HCT116 (cell line): ENCODE results near the gene EPG5. TPM values are rescaled to one million over a fixed set of nuclear protein-coding genes. Genes with fewer than 3 reads are reported as not detected.

Experiments used
- ATAC-seq: fragments of 200-7000 bp; cut with Tn5 transposase; 2 replicates; pipeline ENCODE4 v1.9.1; 2020; ENCODE audit warnings: mild to moderate bottlenecking, moderate library complexity
- Bru-seq: library from RNA; stranded (reverse); fragments of 400-500 nt; gene quantifications from one replicate; lab custom pipeline; 2021; lab: Mats Ljungman, UMichigan
- BruChase-seq, 2 experiments: library from RNA; stranded (reverse); fragments of 400-500 nt; gene quantifications; one replicate each; lab custom pipeline; 2021; lab: Mats Ljungman, UMichigan
- BruUV-seq: library from RNA; stranded (reverse); fragments of 400-500 nt; replicated peaks from 2 replicates; lab custom pipeline; 2021; lab: Mats Ljungman, UMichigan
- CTCF ChIA-PET: fragments of 300-600 bp; sonication (Branson Sonifier 250); formaldehyde crosslinking; loops from one replicate; lab custom pipeline; 2021; ENCODE audit warnings: antibody characterized with exemption; lab: Charles Lee
- POLR2A ChIA-PET: fragments of 300-600, 350-600 bp; sonication (Branson Sonifier 250); formaldehyde crosslinking; loops from one replicate; lab custom pipeline; 2021; ENCODE audit warnings: antibody characterized with exemption; lab: Charles Lee
- RAD21 ChIA-PET, 2 experiments: fragments of 300-600 bp; sonication (Branson Sonifier 250); formaldehyde crosslinking; loops; one replicate each; lab custom pipeline; 2023; ENCODE audit warnings: low total read pairs in 2 of 2; ENCODE audit not compliant: uncharacterized antibody in 2 of 2, unreplicated experiment in 2 of 2, low non-redundant PET in 1 of 2; lab: Charles Lee
- DNase-seq: peaks from one replicate; pipeline ENCODE4 v3.0.0-alpha.2; 2010; ENCODE audit warnings: low read depth, low spot score
- H2AFZ ChIP-seq: fragments of 200-600 bp; shearing (Covaris generic), sonication (generic); 2 replicates; pipeline ENCODE4 v1.6.1; 2017; ENCODE audit warnings: low read depth, mixed run types, mixed read lengths, antibody characterized with exemption, low read length; ENCODE audit not compliant: poor library complexity, severe bottlenecking
- H3K27ac ChIP-seq: 2 replicates; pipeline ENCODE4 v1.5.1; 2012; ENCODE audit warnings: low read depth, low read length
- H3K27me3 ChIP-seq: fragments of 200-600 bp; sonication (generic); 2 replicates; pipeline ENCODE4 v1.6.1; 2016; ENCODE audit warnings: mixed run types, low read length, mixed read lengths; ENCODE audit not compliant: insufficient read depth
- H3K36me3 ChIP-seq, 2 experiments: fragments of 200-500 bp in 1 of 2; fragments of 200-600 bp in 1 of 2; sonication (Bioruptor generic) in 1 of 2; sonication (generic) in 1 of 2; 2 replicates each; pipeline versions ENCODE4 v1.5.1 to v1.6.1; 2014 to 2016; ENCODE audit warnings: low read length in 2 of 2, inconsistent platforms in 1 of 2, mixed read lengths in 1 of 2, mixed run types in 1 of 2; ENCODE audit not compliant: insufficient read depth in 2 of 2, control insufficient read depth in 1 of 2
- H3K4me1 ChIP-seq, 2 experiments: fragments of 200-600 bp in 1 of 2; sonication (generic) in 1 of 2; 2 replicates each; pipeline versions ENCODE4 v1.5.1 to v1.6.1; 2012 to 2017; ENCODE audit warnings: low read length in 2 of 2, inconsistent platforms in 1 of 2, mild to moderate bottlenecking in 1 of 2, mixed read lengths in 1 of 2, mixed run types in 1 of 2, moderate library complexity in 1 of 2; ENCODE audit not compliant: insufficient read depth in 2 of 2, control insufficient read depth in 1 of 2
- H3K4me2 ChIP-seq: fragments of 200-600 bp; sonication (generic); 2 replicates; pipeline ENCODE4 v1.6.1; 2017; ENCODE audit warnings: mixed run types, low read length, mixed read lengths
- H3K4me3 ChIP-seq, 2 experiments: fragments of 200-600 bp in 1 of 2; sonication (generic) in 1 of 2; replicated peaks in 1 of 2; 2 replicates each; pipeline ENCODE4 v1.5.1; 2011 to 2016; ENCODE audit warnings: low read length in 2 of 2, control low read depth in 1 of 2, low read depth in 1 of 2, mild to moderate bottlenecking in 1 of 2, mixed read lengths in 1 of 2, mixed run types in 1 of 2
- H3K79me2 ChIP-seq: fragments of 200-600 bp; sonication (generic); 2 replicates; pipeline ENCODE4 v1.6.1; 2017; ENCODE audit warnings: mild to moderate bottlenecking, mixed run types, low read length, moderate library complexity, mixed read lengths; ENCODE audit not compliant: insufficient read depth
- H3K9ac ChIP-seq: fragments of 200-600 bp; sonication (generic); 2 replicates; pipeline ENCODE4 v1.6.1; 2016; ENCODE audit warnings: low read length, mixed read lengths
- H3K9me2 ChIP-seq: fragments of 200-600 bp; sonication (generic), shearing (Covaris generic); 2 replicates; pipeline ENCODE4 v1.6.1; 2017; ENCODE audit warnings: mixed run types, mild to moderate bottlenecking, moderate library complexity; ENCODE audit not compliant: insufficient read depth
- H3K9me3 ChIP-seq, 2 experiments: fragments of 200-500 bp in 1 of 2; fragments of 200-600 bp in 1 of 2; sonication (Bioruptor generic) in 1 of 2; sonication (generic) in 1 of 2; 2 replicates each; pipeline ENCODE4 v1.6.1; 2014 to 2017; ENCODE audit warnings: low read length in 2 of 2, mixed read lengths in 2 of 2, inconsistent platforms in 1 of 2, low read depth in 1 of 2, mild to moderate bottlenecking in 1 of 2, mixed run types in 1 of 2, moderate library complexity in 1 of 2; ENCODE audit not compliant: control insufficient read depth in 1 of 2, insufficient read depth in 1 of 2
- H4K20me1 ChIP-seq: fragments of 200-600 bp; sonication (generic), shearing (Covaris generic); 2 replicates; pipeline ENCODE4 v1.6.1; 2017; ENCODE audit warnings: mixed run types, mild to moderate bottlenecking, moderate library complexity; ENCODE audit not compliant: insufficient read depth
- ATF3 ChIP-seq: IDR thresholded peaks from 2 replicates; pipeline ENCODE4 v1.6.1; 2012
- CEBPB ChIP-seq: IDR thresholded peaks from 2 replicates; pipeline ENCODE4 v1.6.1; 2012; ENCODE audit warnings: low read depth
- CTCF ChIP-seq, 3 experiments: fragments of 200-600 bp in 1 of 3; sonication (generic) in 1 of 3; IDR thresholded peaks in 2 of 3; conservative IDR thresholded peaks in 1 of 3; 2 replicates each; pipeline ENCODE4 v1.5.1; 2012 to 2017; ENCODE audit warnings: low read depth in 2 of 3, low read length in 2 of 3, antibody characterized with exemption in 1 of 3, borderline replicate concordance in 1 of 3, control low read depth in 1 of 3, mild to moderate bottlenecking in 1 of 3, mixed read lengths in 1 of 3, mixed run types in 1 of 3, moderate library complexity in 1 of 3; ENCODE audit not compliant: insufficient read depth in 1 of 3
- ELF1 ChIP-seq: IDR thresholded peaks from 2 replicates; pipeline ENCODE4 v1.6.1; 2012; ENCODE audit warnings: low read depth, borderline replicate concordance
- EZH2 ChIP-seq: fragments of 200-600 bp; sonication (generic); IDR thresholded peaks from 2 replicates; pipeline ENCODE4 v1.6.1; 2017; ENCODE audit warnings: antibody characterized with exemption, mixed run types
- EZH2phosphoT487 ChIP-seq: fragments of 200-600 bp; IDR thresholded peaks from 2 replicates; pipeline ENCODE4 v1.6.1; 2018; ENCODE audit warnings: antibody characterized with exemption, borderline replicate concordance
- JUND ChIP-seq: IDR thresholded peaks from 2 replicates; pipeline ENCODE4 v1.6.1; 2012
- POLR2A ChIP-seq: IDR thresholded peaks from 2 replicates; pipeline ENCODE4 v1.7.0; 2011; ENCODE audit warnings: borderline replicate concordance; ENCODE audit not compliant: insufficient read depth, insufficient read length; ENCODE audit errors: extremely low read depth
- POLR2AphosphoS5 ChIP-seq: IDR thresholded peaks from 2 replicates; pipeline ENCODE4 v1.6.1; 2011; ENCODE audit warnings: mild to moderate bottlenecking, low read depth, low read length, moderate library complexity
- RAD21 ChIP-seq: IDR thresholded peaks from 2 replicates; pipeline ENCODE4 v1.6.1; 2012; ENCODE audit warnings: low read depth, mild to moderate bottlenecking
- REST ChIP-seq: IDR thresholded peaks from 2 replicates; pipeline ENCODE4 v1.6.1; 2012; ENCODE audit warnings: low read depth
- SIN3A ChIP-seq: IDR thresholded peaks from 2 replicates; pipeline ENCODE4 v1.6.1; 2012; ENCODE audit warnings: low read depth
- SP1 ChIP-seq: IDR thresholded peaks from 2 replicates; pipeline ENCODE4 v1.6.1; 2012; ENCODE audit warnings: low read depth
- SRF ChIP-seq: IDR thresholded peaks from 2 replicates; pipeline ENCODE4 v1.6.1; 2012; ENCODE audit warnings: low read depth
- YY1 ChIP-seq: IDR thresholded peaks from 2 replicates; pipeline ENCODE4 v1.6.1; 2011; ENCODE audit warnings: low read length, low read depth, moderate library complexity, mild to moderate bottlenecking; ENCODE audit not compliant: insufficient replicate concordance; ENCODE audit errors: extremely low read depth
- ZBTB33 ChIP-seq: IDR thresholded peaks from 2 replicates; pipeline ENCODE4 v1.6.1; 2011; ENCODE audit warnings: mild to moderate bottlenecking, low read length, moderate library complexity; ENCODE audit not compliant: insufficient replicate concordance; ENCODE audit errors: extremely low read depth
- ZFX ChIP-seq: fragments of 450-650 bp; IDR thresholded peaks from 2 replicates; pipeline ENCODE4 v1.6.1; 2017
- ZNF274 ChIP-seq: fragments of 200-500 bp; sonication (Bioruptor generic); IDR thresholded peaks from 2 replicates; pipeline ENCODE4 v1.6.1; 2014; ENCODE audit warnings: mild to moderate bottlenecking, low read depth, low read length, inconsistent platforms
- intact Hi-C: fragments of 100-400 bp; cut with micrococcal nuclease; formaldehyde crosslinking; loops from 2 replicates; pipeline ENCODE4 v1.10.0; 2022
- long read RNA-seq: library from polyadenylated mRNA; unstranded; transcript quantifications from one replicate; pipeline ENCODE4 v2.0.0, GENCODE V29; 2021; ENCODE audit not compliant: unreplicated experiment
- polyA plus RNA-seq: library from polyadenylated mRNA; unstranded; fragments of >200 nt; gene quantifications from 2 replicates; pipeline ENCODE4 v1.2.1, GENCODE V29; 2012; ENCODE audit warnings: missing spikeins
- total RNA-seq: library from RNA; stranded (reverse); gene quantifications from one replicate; pipeline ENCODE4 v1.2.1, GENCODE V29; 2021; ENCODE audit not compliant: unreplicated experiment

EPG5 gene
- total RNA-seq (12.9 TPM), Bru-seq, nascent RNA (percentile 71 among the genes with signal in this experiment), BruChase-seq, experiment 1, labeled RNA remaining after a 6-hour chase (percentile 68 among the genes with signal in this experiment), BruChase-seq, experiment 2, labeled RNA remaining after a 2-hour chase (percentile 71 among the genes with signal in this experiment)
- 4.3 and 6.3 TPM in 2 replicates for polyA plus RNA-seq
- long read RNA-seq, partial matches to known transcripts: 1 of 2 reads
- long read RNA-seq, other reads (novel, unspliced or antisense): 1 of 2 reads

- H3K79me2 ChIP-seq: peaks cover 17% of the 10 kb centered on the region
- ATAC-seq (peak; percentile 99), DNase-seq (peak; percentile 94)
- intact Hi-C loops: no loop called here
- H2AFZ ChIP-seq: peak within 1 kb of the TSS; percentile 96
- H3K9ac ChIP-seq: peak within 1 kb of the TSS; percentile 81
- RAD21 ChIA-PET: no interaction called here
- peaks cover 6 to 16% of the 10 kb centered on the region in 2 experiments for H3K4me1 ChIP-seq
- POLR2A ChIA-PET: no interaction called here
- no peaks in the 10 kb centered on the region for H3K36me3 ChIP-seq
- H3K9me2 ChIP-seq: no peaks in the 10 kb centered on the region
- H3K4me2 ChIP-seq: peak within 1 kb of the TSS; percentile 97
- no peaks in the 10 kb centered on the region for H4K20me1 ChIP-seq
- no peaks in the 10 kb centered on the region for H3K9me3 ChIP-seq
- no TSS peak for BruUV-seq
- no peaks in the 10 kb centered on the region for H3K27me3 ChIP-seq
- peak within 1 kb of the TSS; percentile 99 to 100 for H3K4me3 ChIP-seq
- peak within 1 kb of the TSS; percentile 41 for H3K27ac ChIP-seq
- CTCF ChIA-PET: no interaction called here
- TF ChIP-seq SRF (no peak; the same call in 1 of the 2 replicates), SIN3A (peak; percentile 54; the same call in 1 of the 2 replicates), CEBPB (no peak), ATF3 (no peak), REST (no peak), ELF1 (no peak), ZBTB33 (peak; percentile 70), SP1 (peak; percentile 89), YY1 (peak; percentile 33), JUND (no peak), EZH2phosphoT487 (no peak), RAD21 (no peak), POLR2A (no peak), CTCF (IDR thresholded peaks at IDR 0.05 in 2 of 3, conservative IDR thresholded peaks at IDR 0.05 in 1 of 3; ENCODE audit: borderline replicate concordance in 1 of 3, insufficient read depth in 1 of 3, low read depth in 2 of 3, low read length in 2 of 3) (no peak), ZFX (peak; percentile 53), POLR2AphosphoS5 (peak; percentile 83), ZNF274 (no peak), EZH2 (no peak)
Observed at GRCh38 chr18:45967007-45967706, at the start of gene EPG5. TSS of gene EPG5 (minus strand) at chr18:45967329. CDS start at chr18:45967239, 90 bp downstream.
